Endodermal cell (in vitro differentiated cells): ENCODE results near the gene TAGLN3. TPM values are rescaled to one million over a fixed set of nuclear protein-coding genes. Genes with fewer than 3 reads are reported as not detected.

Experiments
- DNase-seq: peaks from one replicate; pipeline ENCODE4 v3.0.0-alpha.2; 2017
- H3K27ac ChIP-seq: 2 replicates; pipeline ENCODE4 v1.5.1; 2013; ENCODE audit warnings: mild to moderate bottlenecking, low read depth, low read length, moderate library complexity
- H3K27me3 ChIP-seq: 2 replicates; pipeline ENCODE4 v1.6.1; 2013; ENCODE audit warnings: mild to moderate bottlenecking, low read length, moderate library complexity; ENCODE audit not compliant: insufficient read depth, control insufficient read depth, poor library complexity, severe bottlenecking
- H3K36me3 ChIP-seq: 2 replicates; pipeline ENCODE4 v1.7.0; 2013; ENCODE audit warnings: mild to moderate bottlenecking, low read length, moderate library complexity; ENCODE audit not compliant: control insufficient read depth, insufficient read depth
- H3K4me1 ChIP-seq: one replicate; pipeline ENCODE4 v1.7.0; 2013; ENCODE audit warnings: low read length; ENCODE audit not compliant: control insufficient read depth, insufficient read depth
- H3K4me3 ChIP-seq: 2 replicates; pipeline ENCODE4 v1.5.1; 2013; ENCODE audit warnings: mild to moderate bottlenecking, low read length, moderate library complexity
- H3K9ac ChIP-seq: 2 replicates; pipeline ENCODE4 v1.6.1; 2013; ENCODE audit warnings: mild to moderate bottlenecking, low read length, moderate library complexity; ENCODE audit not compliant: poor library complexity, severe bottlenecking; ENCODE audit errors: extremely low read depth
- H3K9me3 ChIP-seq: 2 replicates; pipeline ENCODE4 v1.6.1; 2013; ENCODE audit warnings: mild to moderate bottlenecking, low read length, moderate library complexity; ENCODE audit not compliant: control insufficient read depth
- H3K27ac Mint-ChIP-seq: 2 replicates; pipeline ENCODE4 v1.8.0; 2020; ENCODE audit warnings: mixed read lengths
- H3K27me3 Mint-ChIP-seq: 2 replicates; pipeline ENCODE4 v1.8.0; 2021; ENCODE audit warnings: mild to moderate bottlenecking, mixed read lengths; ENCODE audit not compliant: insufficient read depth
- H3K36me3 Mint-ChIP-seq: 2 replicates; pipeline ENCODE4 v1.8.0; 2020; ENCODE audit warnings: low read depth, mixed read lengths
- H3K4me1 Mint-ChIP-seq: 2 replicates; pipeline ENCODE4 v1.8.0; 2020; ENCODE audit warnings: mixed read lengths
- H3K4me3 Mint-ChIP-seq: 2 replicates; pipeline ENCODE4 v1.8.0; 2020; ENCODE audit warnings: mild to moderate bottlenecking, moderate library complexity, mixed read lengths
- H3K9me3 Mint-ChIP-seq: 2 replicates; pipeline ENCODE4 v1.8.0; 2020; ENCODE audit warnings: mild to moderate bottlenecking, mixed read lengths
- CTCF ChIP-seq: fragments of 200-600 bp; sonication (generic); conservative IDR thresholded peaks from 2 replicates; pipeline ENCODE4 v1.5.0; 2021; ENCODE audit warnings: antibody characterized with exemption, mild to moderate bottlenecking
- WGBS, 2 experiments: methylation state at CpG; one replicate each; pipeline versions ENCODE4 v1.1.5 to v1.1.7; 2013; ENCODE audit warnings: missing lambda C conversion rate in 2 of 2, mixed read lengths in 1 of 2; ENCODE audit not compliant: insufficient coverage in 1 of 2, insufficient read length in 1 of 2; 5-methylcytosine and 5-hydroxymethylcytosine counted together
- total RNA-seq, 2 donors: library from RNA; stranded (reverse); fragmentation: NEBNext Ultra II Directional in 1 of 2; extraction: Animal tissue kit (Norgen Biotek cat#: 25700) in 1 of 2; gene quantifications; 2 replicates in 1 of 2; 3 replicates in 1 of 2; pipeline ENCODE4 v1.2.1, GENCODE V29; 2021

Gene TAGLN3
- total RNA-seq, 2 donors from 2014 or later = 1.4 to 3.7 TPM

GRCh38 chr3:111984636-111985298, 14.0 kb upstream of the TAGLN3 start:
- H3K27me3 Mint-ChIP-seq = no peaks in the 10 kb centered on the region
- DNase-seq = no peak
- no peak overlapping the region for H3K4me3 Mint-ChIP-seq
- peaks cover 23% of the 10 kb centered on the region for H3K36me3 Mint-ChIP-seq
- no peak overlapping the region for H3K27ac Mint-ChIP-seq
- Histone ChIP-seq H3K27ac (no peak overlapping the region), H3K4me1 (no peaks in the 10 kb centered on the region), H3K4me3 (no peak overlapping the region), H3K27me3 (no peaks in the 10 kb centered on the region), H3K9me3 (no peaks in the 10 kb centered on the region), H3K9ac (no peak overlapping the region), H3K36me3 (peaks cover 38% of the 10 kb centered on the region)
- no peaks in the 10 kb centered on the region for H3K9me3 Mint-ChIP-seq
- WGBS, 2 experiments = 80 to 92% methylated on average over 1 to 2 of the region's 2 CpGs
- peaks cover 16% of the 10 kb centered on the region for H3K4me1 Mint-ChIP-seq
- TF ChIP-seq CTCF = no peak

- H3K27me3 Mint-ChIP-seq = no peaks in the 10 kb centered on the region
- peaks cover 14% of the 10 kb centered on the region for H3K4me1 Mint-ChIP-seq
- no peaks in the 10 kb centered on the region for H3K9me3 ChIP-seq
- no peaks in the 10 kb centered on the region for H3K27me3 ChIP-seq
- no peak overlapping the region for H3K27ac ChIP-seq
- WGBS, 2 experiments = 95 to 100% methylated on average over 3 of the region's 3 CpGs
- H3K4me3 ChIP-seq = no peak overlapping the region
- no peak overlapping the region for H3K27ac Mint-ChIP-seq
- H3K9ac ChIP-seq = no peak overlapping the region
- H3K4me3 Mint-ChIP-seq = no peak overlapping the region
- peaks cover 28% of the 10 kb centered on the region for H3K36me3 Mint-ChIP-seq
- no peaks in the 10 kb centered on the region for H3K4me1 ChIP-seq
- no peak for TF ChIP-seq CTCF
- H3K36me3 ChIP-seq = peaks cover 45% of the 10 kb centered on the region
- no peaks in the 10 kb centered on the region for H3K9me3 Mint-ChIP-seq
- no peak for DNase-seq
These were observed 11.9 kb upstream of the TAGLN3 start for GRCh38 chr3:111986800-111987199.

GRCh38 chr3:111989061-111989678, 9.6 kb upstream of the TAGLN3 start:
- WGBS, 2 experiments = 69% methylated on average over 3 of the region's 3 CpGs
- H3K4me3 ChIP-seq = no peak overlapping the region
- no peaks in the 10 kb centered on the region for H3K27me3 Mint-ChIP-seq
- H3K36me3 ChIP-seq = peaks cover 31% of the 10 kb centered on the region
- no peaks in the 10 kb centered on the region for H3K4me1 ChIP-seq
- H3K9me3 ChIP-seq = no peaks in the 10 kb centered on the region
- no peak overlapping the region for H3K27ac ChIP-seq
- peak; percentile 87 for TF ChIP-seq CTCF
- no peak overlapping the region for H3K4me3 Mint-ChIP-seq
- H3K9me3 Mint-ChIP-seq = no peaks in the 10 kb centered on the region
- no peaks in the 10 kb centered on the region for H3K27me3 ChIP-seq
- H3K27ac Mint-ChIP-seq = no peak overlapping the region
- DNase-seq = no peak
- no peak overlapping the region for H3K9ac ChIP-seq
- peaks cover 14% of the 10 kb centered on the region for H3K4me1 Mint-ChIP-seq
- peaks cover 25% of the 10 kb centered on the region for H3K36me3 Mint-ChIP-seq
